HepG2 (cell line): Measurements from ENCODE around the gene BAZ1A. TPM values are rescaled to one million over a fixed set of nuclear protein-coding genes. Genes with fewer than 3 reads are reported as not detected.

Source experiments
- ATAC-seq: fragments of 200-7000 bp; cut with Tn5 transposase; 3 replicates; pipeline ENCODE4 v1.9.1; 2020; ENCODE audit warnings: mild to moderate bottlenecking, moderate library complexity
- BruUV-seq: library from RNA; stranded (reverse); fragments of 400-500 nt; replicated peaks from 2 replicates; lab custom pipeline; 2021; lab: Mats Ljungman, UMichigan
- CTCF ChIA-PET: fragments of 300-600 bp; formaldehyde crosslinking; extraction: SDS; loops from one replicate; lab custom pipeline; 2021; ENCODE audit warnings: low total read pairs, inconsistent platforms, low intra/inter-chr PET ratio; lab: Yijun Ruan, JAX
- POLR2A ChIA-PET: fragments of 350-600 bp; sonication (Branson Sonifier 250); formaldehyde crosslinking; loops from one replicate; lab custom pipeline; 2020; ENCODE audit warnings: antibody characterized with exemption, inconsistent platforms; lab: Yijun Ruan, JAX
- DNase-seq: peaks from one replicate; pipeline ENCODE4 v3.0.0-alpha.2; 2015; ENCODE audit warnings: low spot score
- FAIRE-seq: peaks from 3 replicates; lab custom pipeline; 2011; peaks lifted over from hg19 to GRCh38; lab: Jason Lieb, UNC
- H2AFZ ChIP-seq: one replicate; pipeline ENCODE4 v1.6.1; 2011; ENCODE audit warnings: low read length, inconsistent platforms
- H3K27ac ChIP-seq: fragments of 300-600 bp; 3 replicates; pipeline ENCODE4 v1.8.0; 2011; ENCODE audit warnings: mixed run types, mild to moderate bottlenecking, mixed read lengths, low read length, inconsistent platforms; ENCODE audit not compliant: insufficient read depth; ENCODE audit errors: extremely low read length
- H3K27me3 ChIP-seq, 2 experiments: fragments of 200-600 bp in 1 of 2; 2 replicates in 1 of 2; 3 replicates in 1 of 2; pipeline versions ENCODE4 v1.6.0 to v1.8.0; 2011; ENCODE audit warnings: low read length in 2 of 2, mild to moderate bottlenecking in 2 of 2, moderate library complexity in 2 of 2, inconsistent platforms in 1 of 2; ENCODE audit not compliant: insufficient read depth in 2 of 2, control insufficient read depth in 1 of 2
- H3K36me3 ChIP-seq, 2 experiments: fragments of 200-600 bp in 1 of 2; replicated peaks in 1 of 2; 2 replicates in 1 of 2; 3 replicates in 1 of 2; pipeline versions ENCODE4 v1.5.1 to v1.8.0; 2011; ENCODE audit warnings: low read length in 2 of 2, inconsistent platforms in 1 of 2; ENCODE audit not compliant: insufficient read depth in 2 of 2, control insufficient read depth in 1 of 2
- H3K4me1 ChIP-seq: 2 replicates; pipeline ENCODE4 v1.5.1; 2012; ENCODE audit warnings: low read length, inconsistent platforms; ENCODE audit not compliant: insufficient read depth
- H3K4me2 ChIP-seq: 2 replicates; pipeline ENCODE4 v1.6.0; 2011; ENCODE audit warnings: low read depth, low read length, inconsistent platforms
- H3K4me3 ChIP-seq, 3 experiments: fragments of 200-600 bp in 1 of 3; sonication (generic), shearing (Covaris generic) in 1 of 3; replicated peaks in 1 of 3; 2 replicates each; pipeline ENCODE4 v1.5.1; 2011 to 2016; ENCODE audit warnings: low read length in 3 of 3, inconsistent platforms in 2 of 3, low read depth in 2 of 3, mild to moderate bottlenecking in 2 of 3, control low read depth in 1 of 3, mixed read lengths in 1 of 3; ENCODE audit not compliant: insufficient read depth in 1 of 3
- H3K79me2 ChIP-seq: one replicate; pipeline ENCODE4 v1.6.1; 2011; ENCODE audit warnings: low read length, inconsistent platforms; ENCODE audit not compliant: insufficient read depth
- H3K9ac ChIP-seq: 2 replicates; pipeline ENCODE4 v1.6.0; 2011; ENCODE audit warnings: mild to moderate bottlenecking, low read depth, low read length, inconsistent platforms; ENCODE audit not compliant: insufficient read depth
- H3K9me3 ChIP-seq: 2 replicates; pipeline ENCODE4 v1.5.1; 2012; ENCODE audit warnings: mild to moderate bottlenecking, low read length
- H4K20me1 ChIP-seq: 2 replicates; pipeline ENCODE4 v1.6.0; 2011; ENCODE audit warnings: inconsistent platforms, mild to moderate bottlenecking, low read length, moderate library complexity; ENCODE audit not compliant: insufficient read depth
- CEBPB ChIP-seq: IDR thresholded peaks from 2 replicates; pipeline ENCODE4 v1.6.1; 2011; ENCODE audit warnings: low read depth, low read length, improper control_type of control experiment, borderline replicate concordance
- CEBPG ChIP-seq: IDR thresholded peaks from 2 replicates; pipeline ENCODE4 v1.6.1; 2016
- FOXK2 ChIP-seq: fragments of 450-650 bp; IDR thresholded peaks from 2 replicates; pipeline ENCODE4 v1.6.1; 2016
- KDM5A ChIP-seq: fragments of 200-600 bp; sonication (generic); IDR thresholded peaks from 2 replicates; pipeline ENCODE4 v1.7.0; 2018; ENCODE audit warnings: antibody characterized with exemption, mild to moderate bottlenecking, low read length, borderline replicate concordance
- KLF13 ChIP-seq: sonication (generic); formaldehyde crosslinking; IDR thresholded peaks from 2 replicates; pipeline ENCODE4 v1.4.0; 2020; ENCODE audit warnings: mild to moderate bottlenecking, missing genetic modification reagents
- RBM22 ChIP-seq: fragments of 200-400 bp; formaldehyde crosslinking; optimal IDR thresholded peaks from 2 replicates; pipeline ENCODE3; 2017; ENCODE audit warnings: mild to moderate bottlenecking, low read length, moderate library complexity
- RORA ChIP-seq: sonication (generic); formaldehyde crosslinking; IDR thresholded peaks from 2 replicates; pipeline ENCODE4 v1.5.0; 2020; ENCODE audit warnings: mild to moderate bottlenecking, missing genetic modification reagents, moderate library complexity
- SRSF1 ChIP-seq: fragments of 200-400 bp; formaldehyde crosslinking; optimal IDR thresholded peaks from 2 replicates; pipeline ENCODE3; 2017; ENCODE audit warnings: mild to moderate bottlenecking, low read depth, low read length, moderate library complexity
- TBP ChIP-seq: sonication (generic); formaldehyde crosslinking; IDR thresholded peaks from 2 replicates; pipeline ENCODE4 v1.5.0; 2020; ENCODE audit warnings: missing genetic modification reagents
- ZFP1 ChIP-seq: IDR thresholded peaks from 2 replicates; pipeline ENCODE4 v1.6.1; 2016
- ZMYM2 ChIP-seq: sonication (generic); formaldehyde crosslinking; IDR thresholded peaks from 2 replicates; pipeline ENCODE4 v1.8.0; 2022; ENCODE audit warnings: mild to moderate bottlenecking, missing genetic modification reagents
- ZNF205 ChIP-seq: IDR thresholded peaks from 2 replicates; pipeline ENCODE4 v1.6.1; 2018; ENCODE audit warnings: missing biosample characterization, missing genetic modification reagents
- ZNF318 ChIP-seq: sonication (generic); formaldehyde crosslinking; IDR thresholded peaks from 2 replicates; pipeline ENCODE4 v1.4.0; 2020; ENCODE audit warnings: mild to moderate bottlenecking, missing genetic modification reagents
- WGBS: methylation state at CpG from one replicate; pipeline ENCODE4 v1.1.6; 2017; ENCODE audit warnings: low lambda C conversion rate; 5-methylcytosine and 5-hydroxymethylcytosine counted together
- in situ Hi-C: cut with HindIII; loops from 2 replicates; pipeline ENCODE4 v1.10.0; 2017; ENCODE audit warnings: low pct_unique_long_range_greater_than_20kb; ENCODE audit not compliant: extremely low pct_ligation_motif_present
- intact Hi-C: fragments of 100-400 bp; cut with micrococcal nuclease; formaldehyde crosslinking; loops from one replicate; pipeline ENCODE4 v1.10.0; 2022; ENCODE audit not compliant: unreplicated experiment
- polyA plus RNA-seq, 8 experiments: library from polyadenylated mRNA; depleted of rRNA in 3 of 8; stranded (reverse) in 7 of 8; unstranded in 1 of 8; fragments of >200 nt; fragmentation: Illumina TruSeq in 4 of 8; extraction: Trizol in 4 of 8; gene quantifications; 2 replicates each; pipeline versions ENCODE4 v1.2.1 to v1.2.3, GENCODE V29; 2011 to 2016; ENCODE audit warnings: low read depth in 4 of 8, missing spikeins in 1 of 8, mixed read lengths in 1 of 8; ENCODE audit not compliant: insufficient read depth in 1 of 8
- total RNA-seq, 5 experiments: library from RNA; depleted of rRNA; stranded (reverse); fragments of >200 nt; fragmentation: Illumina TruSeq; extraction: Trizol; gene quantifications; 2 replicates each; pipeline ENCODE4 v1.2.3, GENCODE V29; 2016; ENCODE audit warnings: low read depth in 1 of 5
- TF ChIP-seq, protein P1 (sequence below): sonication (generic); formaldehyde crosslinking; IDR thresholded peaks from 2 replicates; pipeline ENCODE4 v1.5.0; 2020; ENCODE audit warnings: missing genetic modification reagents

BAZ1A gene
- total and polyA plus RNA-seq, 2 of the 13 experiments (the other 11 are each of a cell fraction or from before 2014, with no cell fraction given) = 20.9 to 56.8 TPM

DNA sequence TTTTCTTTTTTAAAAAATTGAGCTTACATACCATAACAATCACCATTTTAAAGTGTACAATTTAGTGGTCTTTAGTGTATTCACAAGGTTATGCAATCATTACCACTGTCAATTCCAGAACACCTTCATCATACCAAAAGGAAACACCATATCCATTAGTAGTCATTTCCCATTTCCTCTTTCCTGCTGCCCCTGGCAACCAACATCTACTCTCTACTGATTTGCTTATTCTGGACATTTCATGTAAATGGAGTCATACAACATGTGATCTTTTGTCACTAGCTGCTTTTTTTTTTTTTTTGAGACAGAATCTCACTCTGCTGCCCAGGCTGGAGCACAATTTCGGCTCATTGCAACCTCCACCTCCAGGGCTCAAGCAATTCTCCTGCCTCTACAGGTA, 93.9 kb downstream of the BAZ1A start:
- no peak for FAIRE-seq
- Histone ChIP-seq H3K4me3 (no peak overlapping the region), H2AFZ (no peak overlapping the region), H3K4me2 (no peak overlapping the region), H3K27ac (no peak overlapping the region), H3K9me3 (no peaks in the 10 kb centered on the region), H3K4me1 (peaks cover under 1% of the 10 kb centered on the region; the same call in 1 of the 2 replicates), H3K79me2 (no peaks in the 10 kb centered on the region), H3K36me3 (peaks cover 12 to 30% of the 10 kb centered on the region in 2 experiments), H3K27me3 (no peaks in the 10 kb centered on the region), H4K20me1 (no peaks in the 10 kb centered on the region), H3K9ac (no peak overlapping the region)
- in situ Hi-C loops = no loop called here
- CTCF ChIA-PET = no interaction called here
- 100% methylated on average over 1 of the region's 1 CpG for WGBS
- no peak for ATAC-seq
- DNase-seq = no peak
- intact Hi-C loops = no loop called here
- TF ChIP-seq RBM22 = peak; percentile 58
- no peak for TF ChIP-seq TBP (CRISPR knock-in tag)
- TF ChIP-seq CEBPB = peak; percentile 33; the same call in 1 of the 2 replicates
- TF ChIP-seq KLF13 = no peak
- TF ChIP-seq, protein P1, sequence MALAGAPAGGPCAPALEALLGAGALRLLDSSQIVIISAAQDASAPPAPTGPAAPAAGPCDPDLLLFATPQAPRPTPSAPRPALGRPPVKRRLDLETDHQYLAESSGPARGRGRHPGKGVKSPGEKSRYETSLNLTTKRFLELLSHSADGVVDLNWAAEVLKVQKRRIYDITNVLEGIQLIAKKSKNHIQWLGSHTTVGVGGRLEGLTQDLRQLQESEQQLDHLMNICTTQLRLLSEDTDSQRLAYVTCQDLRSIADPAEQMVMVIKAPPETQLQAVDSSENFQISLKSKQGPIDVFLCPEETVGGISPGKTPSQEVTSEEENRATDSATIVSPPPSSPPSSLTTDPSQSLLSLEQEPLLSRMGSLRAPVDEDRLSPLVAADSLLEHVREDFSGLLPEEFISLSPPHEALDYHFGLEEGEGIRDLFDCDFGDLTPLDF (CRISPR knock-in tag) = no peak
- TF ChIP-seq ZFP1 (CRISPR knock-in tag) = no peak
- 0 out of 2 replicates have a peak, but pooled peaks have one; percentile 20 for TF ChIP-seq FOXK2
- no peak for TF ChIP-seq ZNF205 (CRISPR knock-in tag)
- TF ChIP-seq ZMYM2 = no peak
- TF ChIP-seq RORA (CRISPR knock-in tag) = no peak
- peak; percentile 17; the same call in 1 of the 2 replicates for TF ChIP-seq CEBPG (CRISPR knock-in tag)
- no peak for TF ChIP-seq ZNF318 (CRISPR knock-in tag)
- TF ChIP-seq SRSF1 = no peak
- TF ChIP-seq KDM5A = no peak
- POLR2A ChIA-PET = interaction anchor here (0.6 kb wide), 1 partner anchor 99 kb away, joined by 3 read pairs; no protein-coding TSS in a partner anchor
- no TSS peak for BruUV-seq
